ENCODE results near the gene MAST4. TPM values are rescaled to one million over a fixed set of nuclear protein-coding genes. Genes with fewer than 3 reads are reported as not detected.
A peak's percentile ranks its signal among the peaks of the same experiment; 100 is the strongest.

MAST4 gene
- total and polyA plus RNA-seq, 2 of the 13 experiments (the other 11 are each of a cell fraction or from before 2014, with no cell fraction given): 3.4 to 3.7 TPM

GRCh38 chr5:67166460-67167285 is 570.5 kb downstream of the MAST4 start (continued):
- TF ChIP-seq ZNF101 (CRISPR knock-in tag; IDR thresholded peaks at IDR 0.05; ENCODE audit: borderline replicate concordance, low read depth) (no peak), AGO2 (optimal IDR thresholded peaks at IDR 0.05; ENCODE audit: low read depth, low read length) (peak; percentile 23)

DNA sequence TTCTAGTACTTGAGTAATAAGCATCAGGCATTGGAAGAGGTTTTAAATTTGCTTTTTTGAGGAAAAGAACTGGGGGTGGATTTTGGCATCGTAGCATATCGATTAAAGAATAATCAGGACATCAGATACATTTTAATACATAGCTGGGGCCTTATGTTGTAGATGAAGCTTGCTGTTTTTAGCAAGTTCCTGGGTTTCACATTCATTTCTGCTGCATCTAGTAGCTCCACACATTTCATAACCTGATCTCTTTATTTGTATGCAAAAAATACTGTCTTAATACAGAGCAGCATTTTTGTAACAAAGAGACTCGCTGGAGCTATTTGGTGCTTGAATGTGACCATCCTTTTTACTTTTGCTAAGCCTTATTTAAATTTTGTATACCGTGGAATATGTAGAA is 571.9 kb downstream of the MAST4 start:
- H3K9me3 ChIP-seq (ENCODE audit: low read length): no peaks in the 10 kb centered on the region
- H3K27ac ChIP-seq (ENCODE audit: extremely low read length, insufficient read depth, low read length): no peak overlapping the region
- no peaks in the 10 kb centered on the region for H4K20me1 ChIP-seq (ENCODE audit: insufficient read depth, low read length)
- FAIRE-seq: no peak
- H3K9ac ChIP-seq (ENCODE audit: insufficient read depth, low read depth, low read length): no peak overlapping the region
- no peaks in the 10 kb centered on the region for H3K4me1 ChIP-seq (ENCODE audit: insufficient read depth, low read length)
- WGBS (ENCODE audit: low lambda C conversion rate): 94% methylated on average over 4 of the region's 4 CpGs
- no peak overlapping the region for H3K4me2 ChIP-seq (ENCODE audit: low read depth, low read length)
- ATAC-seq: no peak
- CTCF ChIA-PET (ENCODE audit: low intra/inter-chr PET ratio, low total read pairs): no interaction called here
- H3K36me3 ChIP-seq (replicated peaks in 1 of 2; ENCODE audit: control insufficient read depth in 1 of 2, insufficient read depth in 2 of 2, low read length in 2 of 2): peaks cover 1 to 10% of the 10 kb centered on the region in 2 experiments; a peak in 3 of 5 replicates
- H2AFZ ChIP-seq (ENCODE audit: low read length): no peak overlapping the region
- H3K4me3 ChIP-seq (replicated peaks in 1 of 3; ENCODE audit: insufficient read depth in 1 of 3, low read depth in 2 of 3, low read length in 3 of 3): no peak overlapping the region
- BruUV-seq (replicated peaks): no TSS peak
- intact Hi-C loops (cut with micrococcal nuclease; ENCODE audit: unreplicated experiment): no loop called here
- no peaks in the 10 kb centered on the region for H3K27me3 ChIP-seq (ENCODE audit: control insufficient read depth in 1 of 2, insufficient read depth in 2 of 2, low read length in 2 of 2)
- no peaks in the 10 kb centered on the region for H3K79me2 ChIP-seq (ENCODE audit: insufficient read depth, low read length)
- POLR2A ChIA-PET: no interaction called here
- in situ Hi-C loops (cut with HindIII; ENCODE audit: extremely low pct_ligation_motif_present, low pct_unique_long_range_greater_than_20kb): no loop called here
- no peak for DNase-seq (ENCODE audit: low spot score)
- no peak for TF ChIP-seq ARNTL (CRISPR knock-in tag; IDR thresholded peaks at IDR 0.05)
- TF ChIP-seq ZNF841 (CRISPR knock-in tag; IDR thresholded peaks at IDR 0.05; ENCODE audit: borderline replicate concordance): no peak
- no peak for TF ChIP-seq SOX5 (CRISPR knock-in tag; IDR thresholded peaks at IDR 0.05; ENCODE audit: borderline replicate concordance)
- no peak for TF ChIP-seq ZNF33B (CRISPR knock-in tag; IDR thresholded peaks at IDR 0.05)
- no peak for TF ChIP-seq ZNF12 (CRISPR knock-in tag; IDR thresholded peaks at IDR 0.05)
- TF ChIP-seq RFX3 (CRISPR knock-in tag; IDR thresholded peaks at IDR 0.05): no peak
- TF ChIP-seq THRA (CRISPR knock-in tag; IDR thresholded peaks at IDR 0.05; ENCODE audit: borderline replicate concordance): no peak
- no peak for TF ChIP-seq TIGD3 (CRISPR knock-in tag; IDR thresholded peaks at IDR 0.05; ENCODE audit: borderline replicate concordance)
- TF ChIP-seq, protein P1, sequence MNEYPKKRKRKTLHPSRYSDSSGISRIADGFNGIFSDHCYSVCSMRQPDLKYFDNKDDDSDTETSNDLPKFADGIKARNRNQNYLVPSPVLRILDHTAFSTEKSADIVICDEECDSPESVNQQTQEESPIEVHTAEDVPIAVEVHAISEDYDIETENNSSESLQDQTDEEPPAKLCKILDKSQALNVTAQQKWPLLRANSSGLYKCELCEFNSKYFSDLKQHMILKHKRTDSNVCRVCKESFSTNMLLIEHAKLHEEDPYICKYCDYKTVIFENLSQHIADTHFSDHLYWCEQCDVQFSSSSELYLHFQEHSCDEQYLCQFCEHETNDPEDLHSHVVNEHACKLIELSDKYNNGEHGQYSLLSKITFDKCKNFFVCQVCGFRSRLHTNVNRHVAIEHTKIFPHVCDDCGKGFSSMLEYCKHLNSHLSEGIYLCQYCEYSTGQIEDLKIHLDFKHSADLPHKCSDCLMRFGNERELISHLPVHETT (CRISPR knock-in tag; conservative IDR thresholded peaks at IDR 0.05): no peak
- TF ChIP-seq, protein P2, sequence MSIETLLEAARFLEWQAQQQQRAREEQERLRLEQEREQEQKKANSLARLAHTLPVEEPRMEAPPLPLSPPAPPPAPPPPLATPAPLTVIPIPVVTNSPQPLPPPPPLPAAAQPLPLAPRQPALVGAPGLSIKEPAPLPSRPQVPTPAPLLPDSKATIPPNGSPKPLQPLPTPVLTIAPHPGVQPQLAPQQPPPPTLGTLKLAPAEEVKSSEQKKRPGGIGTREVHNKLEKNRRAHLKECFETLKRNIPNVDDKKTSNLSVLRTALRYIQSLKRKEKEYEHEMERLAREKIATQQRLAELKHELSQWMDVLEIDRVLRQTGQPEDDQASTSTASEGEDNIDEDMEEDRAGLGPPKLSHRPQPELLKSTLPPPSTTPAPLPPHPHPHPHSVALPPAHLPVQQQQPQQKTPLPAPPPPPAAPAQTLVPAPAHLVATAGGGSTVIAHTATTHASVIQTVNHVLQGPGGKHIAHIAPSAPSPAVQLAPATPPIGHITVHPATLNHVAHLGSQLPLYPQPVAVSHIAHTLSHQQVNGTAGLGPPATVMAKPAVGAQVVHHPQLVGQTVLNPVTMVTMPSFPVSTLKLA (IDR thresholded peaks at IDR 0.05): no peak
- TF ChIP-seq DNMT3B (CRISPR knock-in tag; conservative IDR thresholded peaks at IDR 0.05): no peak

Data from HepG2 (cell line).